EH (cell line): ENCODE measurements around the gene UBR4.

ENCODE experiments used
- DNase-seq: peaks from one replicate; pipeline ENCODE4 v3.0.0-alpha.2; 2015; ENCODE audit warnings: low read depth

UBR4 gene

DNA sequence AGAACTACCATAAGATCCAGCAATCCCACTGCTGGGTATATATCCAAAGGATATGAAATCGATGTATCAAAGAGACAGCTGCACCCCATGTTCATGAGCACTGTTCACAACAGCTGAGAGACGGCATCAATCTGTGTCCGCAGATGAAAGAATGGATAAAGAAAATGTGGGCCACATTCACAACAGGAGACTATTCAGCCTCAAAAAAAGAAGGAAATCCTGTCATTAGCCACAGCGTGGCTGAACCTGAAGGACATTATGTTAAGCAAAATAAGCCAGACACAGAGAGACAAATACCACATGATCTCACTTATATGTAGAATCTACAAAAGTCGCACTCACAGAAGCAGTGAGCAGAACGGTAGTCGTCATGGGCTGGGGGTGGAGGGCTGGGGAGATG, 154.4 kb downstream of the UBR4 start:
- no peak for DNase-seq

- DNase-seq = no peak
Measured at GRCh38 chr1:19055001-19055400, 155.1 kb downstream of the UBR4 start.

GRCh38 chr1:19054216-19054615, 155.8 kb downstream of the UBR4 start:
- no peak for DNase-seq

- no peak for DNase-seq
Measured at GRCh38 chr1:19053486-19053885, 156.6 kb downstream of the UBR4 start.

GRCh38 chr1:19049798-19050197, 160.3 kb downstream of the UBR4 start:
- no peak for DNase-seq

GRCh38 chr1:19049128-19049768, 160.8 kb downstream of the UBR4 start:
- DNase-seq = no peak

DNA sequence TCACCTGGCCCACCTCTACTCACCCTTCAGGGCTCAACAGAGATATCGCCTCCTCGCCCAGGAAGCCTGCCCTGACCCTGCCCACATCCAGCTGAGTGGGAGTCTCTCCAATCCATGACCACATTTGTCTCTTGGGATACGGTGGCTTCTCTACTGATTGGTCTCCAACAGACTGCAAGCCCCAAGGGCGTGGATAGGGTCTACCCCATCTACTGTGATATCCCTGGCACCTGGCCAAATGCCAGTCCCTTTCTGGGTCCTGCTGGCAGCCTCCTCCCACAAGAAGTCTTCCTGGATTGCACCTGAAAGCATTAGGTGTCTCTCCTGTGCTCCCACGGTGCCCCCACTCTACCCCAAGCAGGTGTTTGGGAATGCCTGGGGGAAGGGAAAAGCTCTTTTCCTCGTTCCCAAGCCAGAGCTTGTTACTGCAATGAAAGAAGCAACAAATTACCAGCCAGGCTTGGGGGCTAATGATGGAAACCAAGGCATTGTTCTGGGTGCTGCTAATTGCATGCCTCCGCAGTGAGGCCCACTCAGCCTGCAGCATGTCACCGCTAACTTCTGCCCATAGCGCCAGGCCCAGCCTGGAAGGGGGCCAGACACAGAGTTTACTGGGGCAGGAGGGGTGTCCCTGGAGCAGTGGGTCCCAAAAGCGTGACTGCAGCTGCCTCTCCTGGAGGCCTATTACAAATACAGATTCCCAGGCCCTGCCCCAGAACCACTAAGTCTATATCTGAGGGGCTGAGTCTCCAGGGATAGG, 162.9 kb downstream of the UBR4 start:
- no peak for DNase-seq

GRCh38 chr1:19045898-19046880, 163.9 kb downstream of the UBR4 start:
- no peak for DNase-seq

DNA sequence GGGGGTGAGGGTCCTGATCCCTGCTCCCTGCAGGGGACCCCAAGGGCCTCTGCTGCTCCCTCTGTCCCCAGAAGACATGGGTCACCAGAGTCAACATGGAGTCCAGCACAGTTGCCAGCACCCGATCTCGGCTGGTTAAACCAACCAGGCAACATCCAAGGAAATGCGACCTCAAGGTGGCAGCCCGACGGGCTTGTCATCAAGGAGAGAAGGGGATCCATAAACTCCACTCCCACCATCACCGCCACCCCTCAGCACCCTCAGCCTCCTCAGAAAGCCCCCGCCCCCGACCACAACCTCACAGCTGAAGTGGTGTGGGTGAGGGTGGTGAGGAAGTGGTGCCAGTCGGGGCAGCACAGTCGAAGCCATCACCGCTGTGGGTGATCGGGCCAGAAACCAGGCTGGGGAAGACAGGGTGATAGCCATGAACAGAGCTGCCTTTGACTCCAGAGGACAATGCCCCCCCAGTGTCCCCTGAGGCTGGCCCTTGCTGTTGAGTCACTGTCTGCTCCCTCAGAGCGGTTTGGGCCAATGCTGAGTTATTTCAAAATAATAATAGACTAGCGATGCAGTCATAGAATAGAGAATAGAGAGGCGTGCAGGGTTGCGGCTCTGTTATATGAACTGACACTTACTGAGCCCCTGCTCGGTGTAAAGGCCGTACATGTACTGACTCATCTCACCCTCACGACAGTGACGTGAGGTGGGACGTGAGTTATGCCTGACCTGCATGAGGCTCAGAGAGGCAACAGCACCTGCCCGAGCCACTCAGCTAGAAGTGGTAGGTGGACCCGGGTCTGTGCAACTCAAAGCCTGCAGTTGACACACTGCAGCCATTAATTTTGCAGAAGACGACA, 164.9 kb downstream of the UBR4 start:
- DNase-seq = no peak

- no peak for DNase-seq
Measured at GRCh38 chr1:19044471-19044870, 165.6 kb downstream of the UBR4 start.

- DNase-seq = no peak
Measured at GRCh38 chr1:19043579-19044443, 166.3 kb downstream of the UBR4 start.

DNA sequence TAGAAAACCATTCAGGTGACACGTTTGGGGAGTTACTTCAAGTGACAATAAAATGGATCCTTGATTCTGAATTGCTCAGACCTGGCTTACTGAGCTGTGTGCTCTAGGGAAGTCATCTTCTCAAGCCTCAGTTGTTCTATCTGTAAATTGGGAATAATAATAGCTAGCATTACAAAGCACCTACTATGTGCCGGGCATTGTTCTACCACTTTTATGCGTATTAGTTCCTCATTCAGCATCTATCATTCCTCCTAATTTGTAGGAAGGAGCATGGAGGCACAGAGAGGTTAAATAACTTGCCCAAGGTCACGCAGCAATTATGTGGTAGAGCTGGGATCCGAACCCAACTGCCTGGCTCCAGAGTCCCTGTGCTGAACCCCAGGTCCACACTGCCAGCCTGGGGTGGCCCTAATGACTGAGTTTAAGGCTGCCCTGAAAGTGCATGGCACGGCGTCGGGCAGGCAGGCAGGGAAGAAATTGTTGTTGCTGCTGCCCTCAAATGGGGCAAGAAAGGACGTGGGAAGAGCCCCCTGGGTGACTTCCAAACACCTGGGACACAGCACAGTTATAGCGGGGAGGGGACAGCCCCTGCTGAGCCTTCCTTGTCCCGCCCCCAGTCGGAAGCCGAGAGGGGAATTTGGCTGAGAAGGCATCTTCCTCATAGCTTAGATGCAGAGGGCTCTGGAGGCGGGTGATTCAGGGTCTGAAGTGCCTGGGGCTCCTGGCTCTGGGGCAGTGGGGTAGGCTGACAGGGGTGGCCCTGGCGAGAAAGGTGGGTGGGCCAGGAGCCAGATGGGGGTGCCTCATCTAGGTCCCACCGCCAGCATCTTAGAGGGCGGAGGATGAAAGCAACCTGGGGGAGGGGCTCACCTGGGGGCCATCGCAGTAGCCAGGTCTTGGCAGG, 167.1 kb downstream of the UBR4 start:
- DNase-seq = no peak

GRCh38 chr1:19040010-19040680, 169.9 kb downstream of the UBR4 start:
- no peak for DNase-seq

- no peak for DNase-seq
Measured at GRCh38 chr1:19038732-19039131, 171.3 kb downstream of the UBR4 start.

GRCh38 chr1:19038096-19038495, 172.0 kb downstream of the UBR4 start:
- DNase-seq = no peak

GRCh38 chr1:19037659-19038058, 172.4 kb downstream of the UBR4 start:
- DNase-seq = no peak

DNA sequence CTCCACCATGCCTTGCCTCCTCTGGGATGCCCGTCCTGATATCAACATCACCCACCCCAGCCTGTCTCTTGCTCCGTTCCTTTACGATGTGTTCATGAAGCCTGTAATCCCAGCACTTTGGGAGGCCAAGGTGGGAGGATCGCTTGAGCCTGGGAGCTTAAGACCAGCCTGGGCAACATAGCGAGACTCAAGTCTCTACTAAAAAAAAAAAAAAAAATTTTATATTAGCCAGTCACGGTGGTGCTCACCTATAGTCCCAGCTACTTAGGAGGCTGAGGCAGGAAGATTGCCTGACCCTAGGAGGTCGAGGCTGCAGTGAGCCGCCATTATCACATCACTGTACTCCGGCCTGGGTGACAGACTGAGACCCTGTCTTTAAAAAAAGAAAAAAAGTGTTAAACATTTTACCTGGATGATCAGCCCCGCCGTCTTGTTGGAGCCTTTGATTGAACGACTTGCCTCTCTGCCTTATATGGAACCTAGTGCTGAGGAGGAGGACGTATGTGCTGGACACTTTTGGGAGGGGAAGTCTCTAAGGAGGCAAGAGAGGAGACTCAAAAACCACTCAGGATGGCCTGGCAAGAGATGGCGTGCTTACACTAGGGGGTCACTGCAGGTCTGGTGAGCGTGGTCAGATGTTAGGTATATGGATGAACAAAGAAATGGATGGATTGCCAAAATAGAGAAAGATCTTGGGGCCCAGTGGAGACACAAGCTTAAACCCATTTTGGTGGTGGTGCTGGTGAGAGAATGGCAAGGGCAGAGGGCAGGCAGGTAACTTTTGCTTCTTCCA, 173.1 kb downstream of the UBR4 start:
- no peak for DNase-seq
